ENCODE data around the gene TMEM255B. TPM values are rescaled to one million over a fixed set of nuclear protein-coding genes. Genes with fewer than 3 reads are reported as not detected.

Gene TMEM255B
- total RNA-seq, 1 experiment from 2014 or later = 0.61 TPM

DNA sequence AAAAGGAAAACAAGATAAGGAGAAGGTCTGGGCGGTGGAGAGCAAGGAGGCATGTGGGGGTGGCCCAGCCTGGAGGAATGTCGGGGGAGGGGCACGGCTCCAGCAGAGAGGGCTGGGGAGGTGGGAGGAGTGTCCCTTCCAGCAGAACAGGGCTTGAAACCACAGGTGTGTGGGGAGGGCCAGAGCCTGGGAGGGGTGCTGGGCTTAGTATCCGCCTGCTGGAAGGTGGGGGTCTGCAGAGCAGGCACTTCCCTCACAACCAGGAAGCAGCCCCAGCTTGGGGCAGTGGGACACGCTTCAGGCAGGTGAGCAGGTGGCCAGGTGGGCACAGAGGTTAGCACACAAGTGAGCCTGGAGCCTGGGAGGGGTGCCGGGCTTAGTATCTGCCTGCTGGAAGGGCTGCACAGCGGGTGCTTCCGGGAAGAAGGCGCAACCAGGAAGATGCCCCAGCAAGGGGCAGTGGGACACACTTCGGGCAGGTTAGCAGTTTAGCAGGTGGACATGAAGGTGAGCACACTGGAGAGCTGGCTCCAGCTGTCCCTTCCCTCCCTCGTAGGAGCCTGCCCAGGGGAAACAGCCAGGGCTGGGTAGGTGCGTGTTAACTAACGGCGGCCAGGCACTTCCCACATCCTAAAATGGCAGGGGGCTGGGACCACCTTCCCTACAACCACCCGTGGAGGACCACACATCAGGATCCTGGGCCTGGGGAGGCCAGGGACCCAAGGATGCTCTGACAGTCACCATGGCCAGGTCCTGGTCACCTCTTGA, 101.8 kb downstream of the TMEM255B start:
- TF ChIP-seq, protein P1, sequence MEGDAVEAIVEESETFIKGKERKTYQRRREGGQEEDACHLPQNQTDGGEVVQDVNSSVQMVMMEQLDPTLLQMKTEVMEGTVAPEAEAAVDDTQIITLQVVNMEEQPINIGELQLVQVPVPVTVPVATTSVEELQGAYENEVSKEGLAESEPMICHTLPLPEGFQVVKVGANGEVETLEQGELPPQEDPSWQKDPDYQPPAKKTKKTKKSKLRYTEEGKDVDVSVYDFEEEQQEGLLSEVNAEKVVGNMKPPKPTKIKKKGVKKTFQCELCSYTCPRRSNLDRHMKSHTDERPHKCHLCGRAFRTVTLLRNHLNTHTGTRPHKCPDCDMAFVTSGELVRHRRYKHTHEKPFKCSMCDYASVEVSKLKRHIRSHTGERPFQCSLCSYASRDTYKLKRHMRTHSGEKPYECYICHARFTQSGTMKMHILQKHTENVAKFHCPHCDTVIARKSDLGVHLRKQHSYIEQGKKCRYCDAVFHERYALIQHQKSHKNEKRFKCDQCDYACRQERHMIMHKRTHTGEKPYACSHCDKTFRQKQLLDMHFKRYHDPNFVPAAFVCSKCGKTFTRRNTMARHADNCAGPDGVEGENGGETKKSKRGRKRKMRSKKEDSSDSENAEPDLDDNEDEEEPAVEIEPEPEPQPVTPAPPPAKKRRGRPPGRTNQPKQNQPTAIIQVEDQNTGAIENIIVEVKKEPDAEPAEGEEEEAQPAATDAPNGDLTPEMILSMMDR (conservative IDR thresholded peaks at IDR 0.05) = no peak
- TF ChIP-seq EZH2 (IDR thresholded peaks at IDR 0.05; ENCODE audit: low read depth) = no peak
- Histone ChIP-seq H3K4me2 (no peak overlapping the region; the same call in 1 of the 2 replicates), H3K9me2 (ENCODE audit: insufficient read depth) (no peaks in the 10 kb centered on the region), H3K36me3 (ENCODE audit: low read depth) (no peaks in the 10 kb centered on the region), H3K27me3 (ENCODE audit: insufficient read depth, low read depth) (peaks cover 8% of the 10 kb centered on the region; the same call in 1 of the 2 replicates), H2AFZ (no peak overlapping the region), H4K20me1 (ENCODE audit: insufficient read depth) (no peaks in the 10 kb centered on the region), H3K79me2 (ENCODE audit: low read depth) (no peaks in the 10 kb centered on the region), H3F3A (ENCODE audit: insufficient read depth, low read depth) (peaks cover 24% of the 10 kb centered on the region), H3K4me3 (no peak overlapping the region), H3K4me1 (replicated peaks; ENCODE audit: insufficient read depth) (peaks cover 13% of the 10 kb centered on the region; the same call in 1 of the 2 replicates), H3K27ac (no peak overlapping the region), H3K9me3 (ENCODE audit: insufficient read depth, low read depth) (0 out of 2 replicates have a peak, but pooled peaks cover 4% of the 10 kb centered on the region)
- DNase-seq = peak in 1 of 2 experiments; percentile 82
- intact Hi-C loops (cut with micrococcal nuclease; ENCODE audit: unreplicated experiment) = loop anchor here (1.0 to 5.0 kb wide), 4 partner anchors 24 to 86 kb away; no protein-coding TSS in a partner anchor
- POLR2A ChIA-PET (ENCODE audit: unreplicated experiment) = interaction anchor here (0.5 to 0.6 kb wide), 4 partner anchors 22 to 204 kb away, joined by 3 to 6 read pairs (median 4); no protein-coding TSS in a partner anchor
- BruUV-seq (replicated peaks) = no TSS peak
- CTCF ChIA-PET = no interaction called here

DNA sequence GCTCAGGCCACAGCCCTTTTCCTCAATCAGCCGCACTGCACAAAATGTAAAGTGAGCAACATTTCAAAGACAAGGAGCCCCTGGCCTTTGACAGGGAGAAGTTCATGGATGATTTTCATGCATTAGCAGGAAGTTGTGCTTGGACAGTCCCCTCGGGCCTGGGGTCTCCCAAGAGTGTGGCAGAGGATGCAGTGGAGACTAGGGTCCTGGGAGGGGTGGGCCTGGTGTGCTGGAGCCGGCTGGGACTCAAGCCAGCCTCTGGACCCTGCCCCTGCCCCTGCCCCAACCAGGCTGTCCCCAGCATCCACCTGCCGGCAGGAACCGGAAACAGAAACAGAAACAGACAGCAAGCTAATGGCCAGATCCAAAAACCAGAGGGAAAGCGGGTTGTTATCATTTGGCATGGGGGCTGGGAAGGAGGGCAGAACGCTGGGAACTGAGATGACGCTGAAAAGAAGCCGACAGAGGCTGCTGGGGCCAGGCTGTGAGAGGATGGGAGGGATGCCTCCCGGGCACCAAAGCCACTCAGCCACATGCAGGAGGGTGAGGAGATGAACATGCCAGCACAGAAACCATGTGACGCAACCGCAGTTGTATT, 102.5 kb downstream of the TMEM255B start:
- Histone ChIP-seq H3K9me3 (ENCODE audit: insufficient read depth, low read depth) (0 out of 2 replicates have a peak, but pooled peaks cover 4% of the 10 kb centered on the region), H3K36me3 (ENCODE audit: low read depth) (no peaks in the 10 kb centered on the region), H3F3A (ENCODE audit: insufficient read depth, low read depth) (peaks cover 24% of the 10 kb centered on the region), H4K20me1 (ENCODE audit: insufficient read depth) (no peaks in the 10 kb centered on the region), H3K79me2 (ENCODE audit: low read depth) (no peaks in the 10 kb centered on the region), H3K4me1 (replicated peaks; ENCODE audit: insufficient read depth) (peaks cover 13% of the 10 kb centered on the region; the same call in 1 of the 2 replicates), H3K27ac (no peak overlapping the region), H3K4me2 (no peak overlapping the region), H3K4me3 (no peak overlapping the region), H3K27me3 (ENCODE audit: insufficient read depth, low read depth) (peaks cover 10% of the 10 kb centered on the region; the same call in 1 of the 2 replicates), H2AFZ (no peak overlapping the region), H3K9me2 (ENCODE audit: insufficient read depth) (no peaks in the 10 kb centered on the region)
- CTCF ChIA-PET = no interaction called here
- no peak for DNase-seq
- TF ChIP-seq EZH2 (IDR thresholded peaks at IDR 0.05; ENCODE audit: low read depth) = no peak
- TF ChIP-seq, protein P1 (conservative IDR thresholded peaks at IDR 0.05) = no peak
- TSS peak; percentile 14 for BruUV-seq (replicated peaks)
- POLR2A ChIA-PET (ENCODE audit: unreplicated experiment) = interaction anchor here (0.6 kb wide), 2 partner anchors 47 to 203 kb away, joined by 3 to 6 read pairs; no protein-coding TSS in a partner anchor
- intact Hi-C loops (cut with micrococcal nuclease; ENCODE audit: unreplicated experiment) = loop anchor here (2.0 to 5.0 kb wide), 3 partner anchors 35 to 85 kb away; no protein-coding TSS in a partner anchor

DNA sequence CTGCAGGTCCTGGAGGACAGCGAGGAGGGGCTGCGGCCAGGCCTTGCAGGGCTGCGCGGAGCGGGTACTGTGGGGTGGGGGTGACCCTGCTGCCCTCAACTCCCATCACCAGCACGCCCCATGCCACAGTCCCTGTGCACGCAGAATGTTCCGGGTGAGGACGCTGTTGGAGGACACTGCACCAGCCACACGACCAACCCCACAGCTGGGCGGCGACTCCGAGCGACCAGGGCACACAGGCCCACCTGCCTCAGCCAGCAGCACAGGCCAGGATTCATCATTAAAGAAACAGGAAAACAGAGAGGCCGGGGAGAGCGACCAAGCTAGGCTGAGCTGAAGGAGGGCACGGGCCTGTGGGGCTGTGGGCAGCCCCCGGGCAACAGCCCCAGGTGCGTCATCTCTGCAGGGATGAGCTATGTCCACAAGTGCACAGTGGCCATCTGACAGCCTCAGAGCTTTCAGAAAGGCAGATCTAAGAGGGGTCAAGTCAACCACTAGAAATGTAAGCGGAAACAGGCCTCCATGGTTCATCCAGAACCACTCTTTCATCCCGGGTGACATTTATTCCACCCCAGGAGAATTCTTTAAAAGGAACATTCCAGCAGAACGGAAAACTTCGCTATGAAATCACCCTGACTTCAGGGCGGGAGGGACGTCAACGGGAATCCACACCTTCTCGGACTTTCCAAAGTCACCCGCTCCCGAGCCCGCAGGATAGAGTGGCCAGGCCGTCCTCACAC, 103.3 kb downstream of the TMEM255B start:
- TF ChIP-seq, protein P1 (conservative IDR thresholded peaks at IDR 0.05) = no peak
- TF ChIP-seq EZH2 (IDR thresholded peaks at IDR 0.05; ENCODE audit: low read depth) = no peak
- Histone ChIP-seq H3K9me3 (ENCODE audit: insufficient read depth, low read depth) (0 out of 2 replicates have a peak, but pooled peaks cover 4% of the 10 kb centered on the region), H4K20me1 (ENCODE audit: insufficient read depth) (no peaks in the 10 kb centered on the region), H3K9me2 (ENCODE audit: insufficient read depth) (no peaks in the 10 kb centered on the region), H3K79me2 (ENCODE audit: low read depth) (no peaks in the 10 kb centered on the region), H2AFZ (no peak overlapping the region), H3F3A (ENCODE audit: insufficient read depth, low read depth) (peaks cover 24% of the 10 kb centered on the region), H3K36me3 (ENCODE audit: low read depth) (no peaks in the 10 kb centered on the region), H3K4me2 (peak overlapping the region; percentile 81; the same call in 1 of the 2 replicates), H3K4me1 (replicated peaks; ENCODE audit: insufficient read depth) (peaks cover 13% of the 10 kb centered on the region; the same call in 1 of the 2 replicates), H3K27me3 (ENCODE audit: insufficient read depth, low read depth) (peaks cover 10% of the 10 kb centered on the region; the same call in 1 of the 2 replicates), H3K27ac (no peak overlapping the region), H3K4me3 (no peak overlapping the region)
- BruUV-seq (replicated peaks) = no TSS peak
- POLR2A ChIA-PET (ENCODE audit: unreplicated experiment) = no interaction called here
- CTCF ChIA-PET = no interaction called here
- intact Hi-C loops (cut with micrococcal nuclease; ENCODE audit: unreplicated experiment) = loop anchor here (5.0 kb wide), 1 partner anchor 40 kb away; no protein-coding TSS in a partner anchor
- DNase-seq = no peak
